ENCODE measurements around the gene SH3BGR.

Gene SH3BGR

DNA sequence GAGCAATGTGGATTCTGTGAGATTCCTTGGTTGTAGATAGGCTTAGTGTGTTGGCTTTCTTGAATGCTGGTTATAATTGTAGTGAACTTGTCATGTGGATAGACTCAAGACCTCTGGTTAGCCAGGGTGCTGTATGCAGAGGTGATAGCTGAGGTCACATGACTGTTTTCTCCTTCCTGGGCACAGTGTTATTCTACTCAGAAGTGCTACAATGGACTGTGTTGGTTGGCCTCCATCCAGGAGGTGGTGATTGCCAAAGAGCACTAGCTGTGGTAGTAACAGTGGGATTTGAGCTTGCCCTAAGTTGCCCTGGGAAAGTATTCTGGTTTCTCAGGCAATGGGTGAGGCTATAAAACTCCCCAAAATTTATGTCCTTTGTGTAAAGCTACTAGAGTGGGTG lies 71.6 kb downstream of the SH3BGR start:
- Histone ChIP-seq H2AFZ (ENCODE audit: low read depth) (no peak overlapping the region), H3K36me3 (ENCODE audit: insufficient read depth) (no peaks in the 10 kb centered on the region), H3K79me2 (ENCODE audit: insufficient read depth, low read depth) (no peaks in the 10 kb centered on the region), H4K20me1 (ENCODE audit: insufficient read depth) (no peaks in the 10 kb centered on the region), H3K4me2 (no peak overlapping the region), H3K9ac (no peak overlapping the region), H3K27ac (no peak overlapping the region), H3K4me1 (ENCODE audit: low read depth, poor library complexity, severe bottlenecking) (no peaks in the 10 kb centered on the region), H3K4me3 (IDR thresholded peaks at IDR 0.05; ENCODE audit: insufficient read depth, low read depth, low read length) (no peak overlapping the region), H3K27me3 (ENCODE audit: insufficient read depth, low read depth) (no peaks in the 10 kb centered on the region)
- TF ChIP-seq, protein P1, sequence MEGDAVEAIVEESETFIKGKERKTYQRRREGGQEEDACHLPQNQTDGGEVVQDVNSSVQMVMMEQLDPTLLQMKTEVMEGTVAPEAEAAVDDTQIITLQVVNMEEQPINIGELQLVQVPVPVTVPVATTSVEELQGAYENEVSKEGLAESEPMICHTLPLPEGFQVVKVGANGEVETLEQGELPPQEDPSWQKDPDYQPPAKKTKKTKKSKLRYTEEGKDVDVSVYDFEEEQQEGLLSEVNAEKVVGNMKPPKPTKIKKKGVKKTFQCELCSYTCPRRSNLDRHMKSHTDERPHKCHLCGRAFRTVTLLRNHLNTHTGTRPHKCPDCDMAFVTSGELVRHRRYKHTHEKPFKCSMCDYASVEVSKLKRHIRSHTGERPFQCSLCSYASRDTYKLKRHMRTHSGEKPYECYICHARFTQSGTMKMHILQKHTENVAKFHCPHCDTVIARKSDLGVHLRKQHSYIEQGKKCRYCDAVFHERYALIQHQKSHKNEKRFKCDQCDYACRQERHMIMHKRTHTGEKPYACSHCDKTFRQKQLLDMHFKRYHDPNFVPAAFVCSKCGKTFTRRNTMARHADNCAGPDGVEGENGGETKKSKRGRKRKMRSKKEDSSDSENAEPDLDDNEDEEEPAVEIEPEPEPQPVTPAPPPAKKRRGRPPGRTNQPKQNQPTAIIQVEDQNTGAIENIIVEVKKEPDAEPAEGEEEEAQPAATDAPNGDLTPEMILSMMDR (conservative IDR thresholded peaks at IDR 0.05; ENCODE audit: low read depth, low read length), result no peak

DNA sequence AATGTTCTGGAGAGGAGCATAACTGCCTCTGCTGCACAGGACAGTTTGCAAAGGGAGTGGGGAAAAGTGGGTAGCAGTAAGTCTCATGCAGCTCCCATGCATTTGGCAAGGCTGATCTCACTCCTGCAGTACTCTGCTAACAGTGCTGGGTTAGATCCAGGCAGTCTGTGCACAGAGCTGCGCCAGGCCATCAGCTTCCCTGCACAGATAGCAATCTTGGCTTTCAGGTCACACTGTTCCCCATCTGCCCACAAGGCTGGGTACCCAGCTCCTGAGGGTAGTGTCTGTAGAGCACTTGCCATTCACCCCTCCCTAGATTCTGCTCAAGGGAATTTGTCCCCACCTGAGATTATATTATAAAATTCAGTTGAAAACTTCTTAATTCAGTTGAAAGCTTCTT lies 72.1 kb downstream of the SH3BGR start:
- H3K9ac ChIP-seq, result no peak overlapping the region
- no peak overlapping the region for H3K4me3 ChIP-seq (IDR thresholded peaks at IDR 0.05; ENCODE audit: insufficient read depth, low read depth, low read length)
- TF ChIP-seq, protein P1 (conservative IDR thresholded peaks at IDR 0.05; ENCODE audit: low read depth, low read length), result no peak
- H3K4me1 ChIP-seq (ENCODE audit: low read depth, poor library complexity, severe bottlenecking), result no peaks in the 10 kb centered on the region
- no peak overlapping the region for H3K4me2 ChIP-seq
- no peaks in the 10 kb centered on the region for H4K20me1 ChIP-seq (ENCODE audit: insufficient read depth)
- no peaks in the 10 kb centered on the region for H3K27me3 ChIP-seq (ENCODE audit: insufficient read depth, low read depth)
- no peaks in the 10 kb centered on the region for H3K36me3 ChIP-seq (ENCODE audit: insufficient read depth)
- H2AFZ ChIP-seq (ENCODE audit: low read depth), result no peak overlapping the region
- no peaks in the 10 kb centered on the region for H3K79me2 ChIP-seq (ENCODE audit: insufficient read depth, low read depth)
- H3K27ac ChIP-seq, result no peak overlapping the region

DNA sequence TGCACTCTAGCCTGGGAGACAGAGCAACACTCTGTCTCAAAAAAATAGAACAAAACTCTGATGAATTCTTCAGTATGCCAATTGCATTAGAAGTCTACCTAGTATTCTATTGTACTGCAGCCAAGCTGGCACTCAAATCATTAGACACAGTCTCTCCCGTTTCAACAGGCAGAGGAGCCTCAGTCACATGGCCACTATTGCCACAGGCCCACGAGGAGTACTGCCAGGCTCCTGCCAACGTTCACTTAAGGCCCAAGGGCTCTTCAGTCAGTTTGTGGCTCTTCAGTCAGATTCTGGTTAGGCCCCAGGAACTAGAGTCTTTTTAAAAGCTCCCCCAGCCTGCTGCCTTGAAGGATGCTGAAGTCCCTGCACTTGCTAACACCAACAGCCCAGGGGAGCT lies 73.4 kb downstream of the SH3BGR start:
- no peaks in the 10 kb centered on the region for H3K27me3 ChIP-seq (ENCODE audit: insufficient read depth, low read depth)
- H2AFZ ChIP-seq (ENCODE audit: low read depth), result no peak overlapping the region
- no peaks in the 10 kb centered on the region for H3K36me3 ChIP-seq (ENCODE audit: insufficient read depth)
- no peak overlapping the region for H3K4me3 ChIP-seq (IDR thresholded peaks at IDR 0.05; ENCODE audit: insufficient read depth, low read depth, low read length)
- H4K20me1 ChIP-seq (ENCODE audit: insufficient read depth), result no peaks in the 10 kb centered on the region
- H3K4me1 ChIP-seq (ENCODE audit: low read depth, poor library complexity, severe bottlenecking), result no peaks in the 10 kb centered on the region
- TF ChIP-seq, protein P1 (conservative IDR thresholded peaks at IDR 0.05; ENCODE audit: low read depth, low read length), result no peak
- H3K9ac ChIP-seq, result no peak overlapping the region
- no peak overlapping the region for H3K4me2 ChIP-seq
- H3K79me2 ChIP-seq (ENCODE audit: insufficient read depth, low read depth), result no peaks in the 10 kb centered on the region
- H3K27ac ChIP-seq, result no peak overlapping the region

DNA sequence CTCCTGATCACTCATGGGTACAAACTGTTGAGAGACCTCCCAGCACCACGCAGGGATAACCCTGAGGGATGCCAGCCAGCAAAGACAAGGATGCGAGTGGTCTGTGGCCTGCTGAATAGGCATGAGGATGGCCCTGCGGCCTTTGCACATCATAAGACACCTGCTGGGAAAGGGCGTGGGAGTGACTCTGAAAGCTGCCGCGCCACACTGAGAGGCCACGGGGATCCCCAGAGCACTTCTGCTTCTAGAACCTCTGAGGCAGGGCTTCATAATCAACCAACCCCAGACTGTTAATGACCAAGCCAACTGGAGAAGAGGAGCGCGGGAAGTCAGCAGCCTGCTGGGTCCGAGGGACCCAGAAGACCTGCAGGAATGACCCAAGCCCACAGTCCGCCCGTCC lies 73.8 kb downstream of the SH3BGR start:
- H3K4me1 ChIP-seq (ENCODE audit: low read depth, poor library complexity, severe bottlenecking), result no peaks in the 10 kb centered on the region
- H3K79me2 ChIP-seq (ENCODE audit: insufficient read depth, low read depth), result no peaks in the 10 kb centered on the region
- no peak overlapping the region for H3K4me3 ChIP-seq (IDR thresholded peaks at IDR 0.05; ENCODE audit: insufficient read depth, low read depth, low read length)
- H3K9ac ChIP-seq, result no peak overlapping the region
- H3K36me3 ChIP-seq (ENCODE audit: insufficient read depth), result no peaks in the 10 kb centered on the region
- H4K20me1 ChIP-seq (ENCODE audit: insufficient read depth), result no peaks in the 10 kb centered on the region
- TF ChIP-seq, protein P1 (conservative IDR thresholded peaks at IDR 0.05; ENCODE audit: low read depth, low read length), result no peak
- H3K4me2 ChIP-seq, result no peak overlapping the region
- H2AFZ ChIP-seq (ENCODE audit: low read depth), result no peak overlapping the region
- no peak overlapping the region for H3K27ac ChIP-seq
- no peaks in the 10 kb centered on the region for H3K27me3 ChIP-seq (ENCODE audit: insufficient read depth, low read depth)

Data from KMS-11 (cell line).